ENCODE measurements around the gene IQCF2.
"Not testable (repeated sequence)": the region's sequence is repeated elsewhere in the genome, so short reads cannot be mapped to it uniquely, and the experiment has no call there.

IQCF2 gene

GRCh38 chr3:51860703-51861665 is at the start of gene IQCF2:
IQCF2 (plus strand) TSS chr3:51861615; CDS start chr3:51861667, 52 bp downstream.
- FAIRE-seq = no peak

- no peak for FAIRE-seq
Measured at GRCh38 chr3:51813539-51813938, 47.9 kb upstream of the IQCF2 start.

- FAIRE-seq = no peak
Measured at GRCh38 chr3:51814034-51814433, 47.4 kb upstream of the IQCF2 start.

- no peak for FAIRE-seq
Measured at GRCh38 chr3:51815614-51816013, 45.8 kb upstream of the IQCF2 start.

- FAIRE-seq = no peak
Measured at GRCh38 chr3:51816723-51817122, 44.7 kb upstream of the IQCF2 start.

GRCh38 chr3:51817375-51817774 is 44.0 kb upstream of the IQCF2 start:
- FAIRE-seq = no peak

- no peak for FAIRE-seq
Measured at GRCh38 chr3:51819151-51819550, 42.3 kb upstream of the IQCF2 start.

GRCh38 chr3:51819709-51820406 is 41.6 kb upstream of the IQCF2 start:
- FAIRE-seq = no peak

GRCh38 chr3:51828297-51828696 is 33.1 kb upstream of the IQCF2 start:
- no peak for FAIRE-seq

GRCh38 chr3:51830345-51830744 is 31.1 kb upstream of the IQCF2 start:
- no peak for FAIRE-seq

- FAIRE-seq = no peak
Measured at GRCh38 chr3:51830836-51831385, 30.5 kb upstream of the IQCF2 start.

- no peak for FAIRE-seq
Measured at GRCh38 chr3:51836606-51837005, 24.8 kb upstream of the IQCF2 start.

GRCh38 chr3:51845129-51845528 is 16.3 kb upstream of the IQCF2 start:
- no peak for FAIRE-seq

- FAIRE-seq = not testable (repeated sequence)
Measured at GRCh38 chr3:51855411-51855810, 6.0 kb upstream of the IQCF2 start.

GRCh38 chr3:51862886-51863285 is 1.5 kb downstream of the IQCF2 start:
- no peak for FAIRE-seq

GRCh38 chr3:51868896-51869295 is 7.5 kb downstream of the IQCF2 start:
- not testable (repeated sequence) for FAIRE-seq

GRCh38 chr3:51869304-51869703 is 7.9 kb downstream of the IQCF2 start:
- no peak for FAIRE-seq

GRCh38 chr3:51873253-51873766 is 11.9 kb downstream of the IQCF2 start:
- no peak for FAIRE-seq

- FAIRE-seq = no peak
Measured at GRCh38 chr3:51873876-51874275, 12.5 kb downstream of the IQCF2 start.

GRCh38 chr3:51874411-51874810 is 13.0 kb downstream of the IQCF2 start:
- FAIRE-seq = no peak

GRCh38 chr3:51874889-51875288 is 13.5 kb downstream of the IQCF2 start:
- no peak for FAIRE-seq

GRCh38 chr3:51875501-51875900 is 14.1 kb downstream of the IQCF2 start, which contains the start of gene IQCF5:
IQCF5 (minus strand) TSS chr3:51875601; CDS start chr3:51875531, 70 bp downstream.
- no peak for FAIRE-seq

GRCh38 chr3:51876186-51876585 is 14.8 kb downstream of the IQCF2 start:
- no peak for FAIRE-seq
